HG02840 (cell line): ENCODE measurements around the gene NOL3.

ENCODE experiments used
- ATAC-seq: cut with Tn5 transposase; IDR thresholded peaks from one replicate; pipeline ENCODE4 v1.9.1; 2021; ENCODE audit warnings: mild to moderate bottlenecking, moderate library complexity, moderate number of reproducible peaks; ENCODE audit not compliant: unreplicated experiment, low FRiP score

The NOL3 gene

GRCh38 chr16:67187175-67187890 lies 17.0 kb downstream of the NOL3 start:
- no peak for ATAC-seq

- no peak for ATAC-seq
Observed at GRCh38 chr16:67188323-67188722, 18.0 kb downstream of the NOL3 start.

GRCh38 chr16:67188798-67189197 lies 18.5 kb downstream of the NOL3 start:
- ATAC-seq: no peak

- ATAC-seq: no peak
Observed at GRCh38 chr16:67190041-67190440, 19.7 kb downstream of the NOL3 start, which contains the start of gene EXOC3L1. EXOC3L1 (minus strand) TSS chr16:67190136; CDS start chr16:67189676, 460 bp downstream.

- no peak for ATAC-seq
Observed at GRCh38 chr16:67190448-67191399, 20.4 kb downstream of the NOL3 start.

- ATAC-seq: peak; percentile 10
Observed at GRCh38 chr16:67191411-67191994, 21.2 kb downstream of the NOL3 start.

GRCh38 chr16:67191995-67192681 lies 21.8 kb downstream of the NOL3 start, which contains the start of gene E2F4:
E2F4 (plus strand) TSS chr16:67192155; CDS start chr16:67192228, 73 bp downstream.
- ATAC-seq: peak; percentile 84

- no peak for ATAC-seq
Observed at GRCh38 chr16:67192781-67193361, 22.5 kb downstream of the NOL3 start.

GRCh38 chr16:67193536-67193935 lies 23.2 kb downstream of the NOL3 start:
- no peak for ATAC-seq

GRCh38 chr16:67194260-67194659 lies 23.9 kb downstream of the NOL3 start:
- ATAC-seq: no peak

- no peak for ATAC-seq
Observed at GRCh38 chr16:67195676-67196075, 25.3 kb downstream of the NOL3 start.

GRCh38 chr16:67196881-67197280 lies 26.5 kb downstream of the NOL3 start:
- no peak for ATAC-seq

GRCh38 chr16:67197704-67198103 lies 27.4 kb downstream of the NOL3 start:
- ATAC-seq: no peak

GRCh38 chr16:67198238-67198734 lies 27.9 kb downstream of the NOL3 start:
- ATAC-seq: no peak

GRCh38 chr16:67199011-67199807 lies 28.9 kb downstream of the NOL3 start, which contains the start of gene ELMO3:
ELMO3 (plus strand) TSS chr16:67199131; CDS start chr16:67199327, 196 bp downstream.
- no peak for ATAC-seq

GRCh38 chr16:67199808-67200198 lies 29.5 kb downstream of the NOL3 start:
- no peak for ATAC-seq

- no peak for ATAC-seq
Observed at GRCh38 chr16:67200491-67200890, 30.2 kb downstream of the NOL3 start.

GRCh38 chr16:67201411-67202345 lies 31.3 kb downstream of the NOL3 start:
- no peak for ATAC-seq
